DND-41 (cell line): ENCODE results near the gene PPP2R2B.

ENCODE experiments used
- ATAC-seq: fragments of 200-7000 bp; cut with Tn5 transposase; 3 replicates; pipeline ENCODE4 v1.9.1; 2021; ENCODE audit warnings: low read depth; ENCODE audit not compliant: insufficient read depth
- DNase-seq: peaks from one replicate; pipeline ENCODE4 v3.0.0-alpha.2; 2020
- H2AFZ ChIP-seq: 2 replicates; pipeline ENCODE4 v1.6.0; 2012; ENCODE audit warnings: low read depth, low read length
- H3K27ac ChIP-seq: 2 replicates; pipeline ENCODE4 v1.5.1; 2012; ENCODE audit warnings: low read length, inconsistent platforms
- H3K27me3 ChIP-seq: fragments of 200-600 bp; sonication (generic); 2 replicates; pipeline ENCODE4 v1.6.0; 2012; ENCODE audit warnings: low read length, mild to moderate bottlenecking, inconsistent platforms; ENCODE audit not compliant: insufficient read depth, poor library complexity
- H3K36me3 ChIP-seq: 2 replicates; pipeline ENCODE4 v1.5.1; 2012; ENCODE audit warnings: low read length, inconsistent platforms; ENCODE audit not compliant: insufficient read depth
- H3K4me1 ChIP-seq: 2 replicates; pipeline ENCODE4 v1.5.1; 2012; ENCODE audit warnings: mild to moderate bottlenecking, low read length; ENCODE audit not compliant: insufficient read depth
- H3K4me2 ChIP-seq: 2 replicates; pipeline ENCODE4 v1.6.0; 2012; ENCODE audit warnings: mild to moderate bottlenecking, moderate library complexity, low read length, inconsistent platforms; ENCODE audit not compliant: insufficient read depth
- H3K4me3 ChIP-seq, 2 experiments: fragments of 200-600 bp in 1 of 2; shearing (Covaris generic) in 1 of 2; 2 replicates each; pipeline ENCODE4 v1.5.1; 2012 to 2016; ENCODE audit warnings: inconsistent platforms in 2 of 2, low read length in 2 of 2, mild to moderate bottlenecking in 2 of 2, low read depth in 1 of 2, moderate library complexity in 1 of 2
- H3K79me2 ChIP-seq: 2 replicates; pipeline ENCODE4 v1.6.0; 2012; ENCODE audit warnings: low read length, inconsistent platforms; ENCODE audit not compliant: insufficient read depth
- H3K9ac ChIP-seq: 2 replicates; pipeline ENCODE4 v1.6.0; 2012; ENCODE audit warnings: low read depth, mild to moderate bottlenecking, inconsistent platforms, low read length, moderate library complexity
- H3K9me3 ChIP-seq: 2 replicates; pipeline ENCODE4 v1.5.1; 2012; ENCODE audit warnings: low read length, moderate library complexity, mild to moderate bottlenecking, inconsistent platforms; ENCODE audit not compliant: insufficient read depth, severe bottlenecking
- H4K20me1 ChIP-seq: 2 replicates; pipeline ENCODE4 v1.6.0; 2012; ENCODE audit warnings: low read length; ENCODE audit not compliant: insufficient read depth
- EZH2 ChIP-seq: IDR thresholded peaks from 3 replicates; pipeline ENCODE4 v1.6.1; 2012; ENCODE audit warnings: borderline replicate concordance, low read depth, mild to moderate bottlenecking, moderate library complexity, low read length, inconsistent platforms; ENCODE audit not compliant: severe bottlenecking
- TF ChIP-seq, protein P1 (sequence below): IDR thresholded peaks from 2 replicates; pipeline ENCODE4 v1.5.1; 2012; ENCODE audit warnings: borderline replicate concordance, low read length, moderate library complexity, mild to moderate bottlenecking; ENCODE audit not compliant: poor library complexity, severe bottlenecking; ENCODE audit errors: extremely low read depth

Gene PPP2R2B

DNA sequence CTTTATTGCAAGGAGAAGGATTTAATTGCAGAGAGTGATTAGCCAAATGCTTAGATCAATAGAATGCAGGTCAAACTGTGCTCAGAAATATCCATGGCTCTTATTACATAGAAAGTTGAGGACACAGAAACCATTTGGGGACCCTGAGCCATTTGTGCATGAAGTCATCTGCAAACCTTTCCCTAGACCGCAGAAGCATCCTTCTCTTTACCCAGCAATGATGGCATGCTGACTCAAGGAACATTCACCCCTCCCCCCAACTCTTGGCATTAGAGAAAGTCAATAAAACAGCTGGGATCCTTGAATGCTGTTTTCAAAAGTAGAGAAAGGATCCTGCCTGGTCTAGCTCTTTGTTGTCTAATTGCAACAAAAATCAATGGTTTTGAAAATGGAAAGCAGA is 73.5 kb downstream of the PPP2R2B start:
- Histone ChIP-seq H3K4me1 (no peaks in the 10 kb centered on the region), H4K20me1 (no peaks in the 10 kb centered on the region), H3K9me3 (no peaks in the 10 kb centered on the region), H3K4me3 (no peak overlapping the region), H2AFZ (no peak overlapping the region), H3K4me2 (no peak overlapping the region), H3K27ac (no peak overlapping the region), H3K36me3 (no peaks in the 10 kb centered on the region), H3K27me3 (peaks cover 4% of the 10 kb centered on the region), H3K9ac (no peak overlapping the region), H3K79me2 (no peaks in the 10 kb centered on the region)
- TF ChIP-seq, protein P1, sequence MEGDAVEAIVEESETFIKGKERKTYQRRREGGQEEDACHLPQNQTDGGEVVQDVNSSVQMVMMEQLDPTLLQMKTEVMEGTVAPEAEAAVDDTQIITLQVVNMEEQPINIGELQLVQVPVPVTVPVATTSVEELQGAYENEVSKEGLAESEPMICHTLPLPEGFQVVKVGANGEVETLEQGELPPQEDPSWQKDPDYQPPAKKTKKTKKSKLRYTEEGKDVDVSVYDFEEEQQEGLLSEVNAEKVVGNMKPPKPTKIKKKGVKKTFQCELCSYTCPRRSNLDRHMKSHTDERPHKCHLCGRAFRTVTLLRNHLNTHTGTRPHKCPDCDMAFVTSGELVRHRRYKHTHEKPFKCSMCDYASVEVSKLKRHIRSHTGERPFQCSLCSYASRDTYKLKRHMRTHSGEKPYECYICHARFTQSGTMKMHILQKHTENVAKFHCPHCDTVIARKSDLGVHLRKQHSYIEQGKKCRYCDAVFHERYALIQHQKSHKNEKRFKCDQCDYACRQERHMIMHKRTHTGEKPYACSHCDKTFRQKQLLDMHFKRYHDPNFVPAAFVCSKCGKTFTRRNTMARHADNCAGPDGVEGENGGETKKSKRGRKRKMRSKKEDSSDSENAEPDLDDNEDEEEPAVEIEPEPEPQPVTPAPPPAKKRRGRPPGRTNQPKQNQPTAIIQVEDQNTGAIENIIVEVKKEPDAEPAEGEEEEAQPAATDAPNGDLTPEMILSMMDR, result no peak
- TF ChIP-seq EZH2, result no peak
- DNase-seq (no peak), ATAC-seq (no peak)

DNA sequence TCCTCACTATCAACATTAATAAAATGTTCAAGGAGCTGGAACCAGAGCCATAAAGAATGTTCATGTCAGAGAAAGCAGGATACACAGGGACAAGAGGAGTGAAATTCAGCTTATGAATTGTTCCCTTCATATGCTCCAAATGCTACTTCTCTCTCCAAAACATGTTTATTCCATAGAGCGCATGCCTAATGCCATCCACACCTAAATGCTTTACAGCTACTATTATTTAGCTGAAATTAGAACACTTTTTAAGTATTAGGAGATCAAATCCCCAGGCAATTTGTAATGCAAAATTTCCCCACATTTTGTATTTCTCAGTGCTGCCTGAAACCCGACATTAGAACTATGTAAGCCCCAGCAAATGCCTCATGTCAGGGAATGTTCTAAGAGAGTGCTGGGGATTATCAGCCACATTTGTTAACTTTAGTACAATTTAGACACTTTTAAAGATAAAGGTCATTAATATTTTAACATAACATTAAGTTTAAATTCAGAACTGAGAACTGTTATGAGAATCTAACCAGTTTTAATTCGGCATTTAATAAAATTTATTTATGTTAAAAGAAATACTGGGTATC is 75.5 kb downstream of the PPP2R2B start:
- Histone ChIP-seq H3K27ac (no peak overlapping the region), H3K4me3 (no peak overlapping the region), H3K4me2 (no peak overlapping the region), H2AFZ (no peak overlapping the region), H3K9ac (no peak overlapping the region), H3K9me3 (no peaks in the 10 kb centered on the region), H4K20me1 (no peaks in the 10 kb centered on the region), H3K4me1 (no peaks in the 10 kb centered on the region), H3K27me3 (peaks cover 4% of the 10 kb centered on the region), H3K36me3 (no peaks in the 10 kb centered on the region), H3K79me2 (no peaks in the 10 kb centered on the region)
- no peak for DNase-seq
- TF ChIP-seq, protein P1, result no peak
- TF ChIP-seq EZH2, result no peak
- ATAC-seq, result no peak

DNA sequence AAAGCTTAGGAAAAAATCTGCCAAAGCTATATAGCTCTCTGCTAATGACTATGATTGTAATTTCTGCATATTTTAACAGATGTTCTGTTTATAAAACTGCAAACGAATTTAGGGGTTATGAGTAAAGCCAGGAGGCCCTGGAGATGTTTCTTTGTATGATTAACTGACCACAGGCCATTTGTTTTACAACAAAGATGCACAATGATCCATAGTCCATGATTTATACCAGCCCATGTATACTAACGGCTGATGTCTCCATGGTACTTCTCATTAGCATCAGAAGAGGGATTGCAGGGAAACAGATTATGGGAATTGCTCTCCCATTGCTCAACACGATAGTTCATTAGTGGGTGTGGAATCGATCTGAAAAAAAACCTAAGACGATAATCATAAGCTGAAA is 78.9 kb downstream of the PPP2R2B start:
- Histone ChIP-seq H3K36me3 (no peaks in the 10 kb centered on the region), H3K9me3 (no peaks in the 10 kb centered on the region), H3K4me2 (no peak overlapping the region), H3K4me1 (no peaks in the 10 kb centered on the region), H4K20me1 (no peaks in the 10 kb centered on the region), H3K4me3 (no peak overlapping the region), H3K27ac (no peak overlapping the region), H3K79me2 (no peaks in the 10 kb centered on the region), H2AFZ (no peak overlapping the region), H3K9ac (no peak overlapping the region), H3K27me3 (peaks cover 4% of the 10 kb centered on the region)
- DNase-seq, result no peak
- TF ChIP-seq, protein P1, result no peak
- no peak for TF ChIP-seq EZH2
- no peak for ATAC-seq
